K562 (cell line): ENCODE results near the gene TFDP1.

Experiments used
- AFF4 ChIP-seq: sonication (generic); formaldehyde crosslinking; IDR thresholded peaks from 2 replicates; pipeline ENCODE4 v1.8.0; 2023; ENCODE audit warnings: mild to moderate bottlenecking, missing genetic modification reagents
- CTCF ChIP-seq, 3 experiments: IDR thresholded peaks in 2 of 3; conservative IDR thresholded peaks in 1 of 3; 2 replicates each; pipeline ENCODE4 v1.5.1; 2011 to 2012; ENCODE audit warnings: low read length in 3 of 3, mild to moderate bottlenecking in 3 of 3, control low read depth in 2 of 3, improper control_type of control experiment in 1 of 3, inconsistent platforms in 1 of 3, low read depth in 1 of 3, mixed read lengths in 1 of 3, moderate library complexity in 1 of 3; ENCODE audit not compliant: insufficient read depth in 2 of 3
- E4F1 ChIP-seq: fragments of 250-450 bp; sonication (Bioruptor Pico); IDR thresholded peaks from 2 replicates; pipeline ENCODE4 v1.5.0; 2021; ENCODE audit warnings: mild to moderate bottlenecking, borderline replicate concordance
- HDAC1 ChIP-seq, 2 experiments: fragments of 450-650 bp; IDR thresholded peaks; 2 replicates each; pipeline ENCODE4 v1.6.1; 2016 to 2017; ENCODE audit warnings: inconsistent platforms in 1 of 2, mild to moderate bottlenecking in 1 of 2, moderate library complexity in 1 of 2
- USF2 ChIP-seq: sonication (generic); formaldehyde crosslinking; IDR thresholded peaks from 2 replicates; pipeline ENCODE4 v1.5.0; 2020; ENCODE audit warnings: missing genetic modification reagents
- ZNF778 ChIP-seq: fragments of 450-650 bp; formaldehyde crosslinking; IDR thresholded peaks from 2 replicates; pipeline ENCODE4 v1.4.0; 2020; ENCODE audit warnings: mild to moderate bottlenecking, moderate library complexity

GRCh38 chr13:113632706-113633484 lies 48.3 kb downstream of the TFDP1 start:
- no peak for TF ChIP-seq CTCF (IDR thresholded peaks at IDR 0.05 in 2 of 3, conservative IDR thresholded peaks at IDR 0.05 in 1 of 3; ENCODE audit: insufficient read depth in 2 of 3, low read depth in 1 of 3, low read length in 3 of 3)
- no peak for TF ChIP-seq E4F1 (CRISPR knock-in tag)
- no peak for TF ChIP-seq USF2 (CRISPR knock-in tag)
- no peak for TF ChIP-seq ZNF778 (CRISPR knock-in tag)
- TF ChIP-seq HDAC1 (IDR thresholded peaks at IDR 0.05) = no peak
- TF ChIP-seq AFF4 (CRISPR knock-in tag) = no peak
